Right lobe of liver (tissue), 4 donors: ENCODE results near the gene TNNC1.

ENCODE experiments used
- CTCF ChIP-seq, 4 donors: fragments of 200-600 bp in 3 of 4; fragments of 450-650 bp in 1 of 4; IDR thresholded peaks; one replicate each; pipeline versions ENCODE4 v1.5.1 to v1.8.0; 2016 to 2022; ENCODE audit warnings: antibody characterized with exemption in 4 of 4, mild to moderate bottlenecking in 2 of 4
- POLR2A ChIP-seq: fragments of 450-650 bp; IDR thresholded peaks from one replicate; pipeline ENCODE4 v1.6.1; 2017; ENCODE audit warnings: antibody characterized with exemption, mild to moderate bottlenecking
- donor health status: DM: no; HTN: no; CAD: no.
- donor health status: DM: no; HTN: no; CAD: no.
- donor health status: DM: no; HTN: yes; CAD: no.

GRCh38 chr3:52444860-52445793 is 8.7 kb downstream of the TNNC1 start, which contains the start of gene SEMA3G:
- TF ChIP-seq CTCF (IDR thresholded peaks at IDR 0.05) (peak; percentile 49 to 75 (median 56)), POLR2A (peak; percentile 59)
